Muscle layer of duodenum (tissue), 2 donors: ENCODE results near the gene PTPRCAP.

Experiments used
- H3K27ac ChIP-seq: one replicate; pipeline ENCODE4 v1.7.0; 2013; ENCODE audit warnings: mild to moderate bottlenecking, low read length
- H3K27me3 ChIP-seq: one replicate; pipeline ENCODE4 v1.7.0; 2013; ENCODE audit warnings: low read depth, mild to moderate bottlenecking, control low read depth, low read length
- H3K36me3 ChIP-seq, 2 donors: one replicate each; pipeline ENCODE4 v1.7.0; 2013; ENCODE audit warnings: low read length in 2 of 2, control low read depth in 1 of 2, mild to moderate bottlenecking in 1 of 2; ENCODE audit not compliant: insufficient read depth in 2 of 2, control insufficient read depth in 1 of 2
- H3K4me1 ChIP-seq, 2 donors: one replicate each; pipeline ENCODE4 v1.7.0; 2013; ENCODE audit warnings: low read length in 2 of 2, mild to moderate bottlenecking in 2 of 2, control low read depth in 1 of 2, moderate library complexity in 1 of 2; ENCODE audit not compliant: insufficient read depth in 2 of 2, control insufficient read depth in 1 of 2
- H3K4me3 ChIP-seq, 2 donors: one replicate each; pipeline ENCODE4 v1.7.0; 2013; ENCODE audit warnings: low read length in 2 of 2, low read depth in 1 of 2, mild to moderate bottlenecking in 1 of 2
- H3K9me3 ChIP-seq, 2 donors: one replicate each; pipeline ENCODE4 v1.7.0; 2013; ENCODE audit warnings: low read length in 2 of 2, control low read depth in 1 of 2, mild to moderate bottlenecking in 1 of 2; ENCODE audit not compliant: control insufficient read depth in 1 of 2
- donor health status: healthy.

The PTPRCAP gene

DNA sequence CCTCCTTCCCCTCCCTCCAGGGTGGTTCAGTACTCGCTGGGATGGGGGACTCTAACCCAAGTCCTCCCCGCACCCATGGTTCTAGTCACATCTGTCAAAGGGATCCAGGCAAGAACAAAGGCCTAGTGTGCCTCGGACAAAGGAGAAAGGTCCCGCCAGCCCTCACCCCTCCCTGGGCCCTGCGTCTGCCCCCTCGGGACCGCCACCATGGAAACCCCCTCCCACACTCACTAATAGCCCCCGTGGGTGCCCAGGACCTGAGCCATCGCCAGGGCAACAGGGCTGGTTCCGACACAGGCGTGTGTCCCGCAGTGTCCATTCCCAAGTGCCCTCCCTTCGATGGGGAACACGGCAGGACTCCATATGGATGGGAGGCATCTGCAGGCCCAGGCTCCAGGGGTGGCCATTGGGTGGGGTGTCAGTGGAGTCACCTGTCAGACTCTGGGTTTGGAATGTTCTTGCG lies 27.1 kb downstream of the PTPRCAP start:
- H3K4me1 ChIP-seq, result peaks cover 0 to 23% of the 10 kb centered on the region in 2 donors
- peaks cover 7% of the 10 kb centered on the region for H3K27me3 ChIP-seq
- no peak overlapping the region for H3K27ac ChIP-seq
- no peak overlapping the region for H3K4me3 ChIP-seq
- no peaks in the 10 kb centered on the region for H3K9me3 ChIP-seq
- H3K36me3 ChIP-seq, result no peaks in the 10 kb centered on the region

GRCh38 chr11:67409781-67410368 lies 27.6 kb downstream of the PTPRCAP start:
- H3K27ac ChIP-seq, result no peak overlapping the region

DNA sequence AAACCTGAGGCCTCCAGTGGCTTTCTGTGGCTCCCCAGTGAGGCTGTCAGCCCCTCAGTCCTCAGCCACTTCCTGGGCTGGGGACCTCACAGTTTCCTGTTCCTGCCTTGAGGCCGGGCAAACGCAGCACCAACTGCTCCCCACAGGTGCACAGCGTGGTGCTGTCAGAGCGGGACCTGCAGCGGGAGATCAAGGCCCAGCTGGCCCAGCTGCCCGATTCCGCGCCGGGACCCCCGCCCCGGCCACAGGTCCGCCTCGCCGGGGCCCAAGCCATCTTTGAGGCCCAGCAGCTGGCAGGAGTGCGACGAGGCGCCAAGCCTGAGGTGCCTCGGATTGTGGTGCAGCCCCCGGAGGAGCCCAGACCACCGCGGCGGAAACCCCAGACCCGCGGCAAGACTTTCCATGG lies 28.2 kb downstream of the PTPRCAP start:
- Histone ChIP-seq H3K36me3 (no peaks in the 10 kb centered on the region), H3K27me3 (peaks cover 7% of the 10 kb centered on the region), H3K4me3 (no peak overlapping the region), H3K9me3 (no peaks in the 10 kb centered on the region), H3K4me1 (peaks cover 0 to 17% of the 10 kb centered on the region in 2 donors), H3K27ac (no peak overlapping the region)

More at GRCh38 chr11:67409781-67410368, 27.6 kb downstream of the PTPRCAP start:
- Histone ChIP-seq H3K27me3 (peaks cover 7% of the 10 kb centered on the region), H3K36me3 (no peaks in the 10 kb centered on the region), H3K4me1 (peaks cover 0 to 18% of the 10 kb centered on the region in 2 donors), H3K9me3 (no peaks in the 10 kb centered on the region), H3K4me3 (no peak overlapping the region)

- Histone ChIP-seq H3K36me3 (no peaks in the 10 kb centered on the region), H3K27me3 (peaks cover 7% of the 10 kb centered on the region), H3K4me1 (peaks cover 0 to 17% of the 10 kb centered on the region in 2 donors), H3K27ac (no peak overlapping the region), H3K9me3 (no peaks in the 10 kb centered on the region), H3K4me3 (no peak overlapping the region)
Measured at GRCh38 chr11:67408437-67409200, 28.9 kb downstream of the PTPRCAP start.

GRCh38 chr11:67407688-67408163 lies 29.8 kb downstream of the PTPRCAP start:
- Histone ChIP-seq H3K27me3 (peaks cover 4% of the 10 kb centered on the region), H3K9me3 (no peaks in the 10 kb centered on the region), H3K4me3 (no peak overlapping the region), H3K27ac (no peak overlapping the region), H3K36me3 (no peaks in the 10 kb centered on the region), H3K4me1 (peaks cover 0 to 20% of the 10 kb centered on the region in 2 donors)

GRCh38 chr11:67406969-67407687 lies 30.4 kb downstream of the PTPRCAP start:
- no peak overlapping the region for H3K27ac ChIP-seq
- H3K27me3 ChIP-seq, result no peaks in the 10 kb centered on the region
- H3K4me1 ChIP-seq, result peaks cover 0 to 23% of the 10 kb centered on the region in 2 donors
- no peak overlapping the region for H3K4me3 ChIP-seq
- no peaks in the 10 kb centered on the region for H3K9me3 ChIP-seq
- no peaks in the 10 kb centered on the region for H3K36me3 ChIP-seq

- Histone ChIP-seq H3K9me3 (no peaks in the 10 kb centered on the region), H3K27me3 (no peaks in the 10 kb centered on the region), H3K36me3 (no peaks in the 10 kb centered on the region), H3K4me1 (peaks cover 0 to 25% of the 10 kb centered on the region in 2 donors), H3K4me3 (no peak overlapping the region), H3K27ac (no peak overlapping the region)
Measured at GRCh38 chr11:67406420-67406968, 31.0 kb downstream of the PTPRCAP start.

DNA sequence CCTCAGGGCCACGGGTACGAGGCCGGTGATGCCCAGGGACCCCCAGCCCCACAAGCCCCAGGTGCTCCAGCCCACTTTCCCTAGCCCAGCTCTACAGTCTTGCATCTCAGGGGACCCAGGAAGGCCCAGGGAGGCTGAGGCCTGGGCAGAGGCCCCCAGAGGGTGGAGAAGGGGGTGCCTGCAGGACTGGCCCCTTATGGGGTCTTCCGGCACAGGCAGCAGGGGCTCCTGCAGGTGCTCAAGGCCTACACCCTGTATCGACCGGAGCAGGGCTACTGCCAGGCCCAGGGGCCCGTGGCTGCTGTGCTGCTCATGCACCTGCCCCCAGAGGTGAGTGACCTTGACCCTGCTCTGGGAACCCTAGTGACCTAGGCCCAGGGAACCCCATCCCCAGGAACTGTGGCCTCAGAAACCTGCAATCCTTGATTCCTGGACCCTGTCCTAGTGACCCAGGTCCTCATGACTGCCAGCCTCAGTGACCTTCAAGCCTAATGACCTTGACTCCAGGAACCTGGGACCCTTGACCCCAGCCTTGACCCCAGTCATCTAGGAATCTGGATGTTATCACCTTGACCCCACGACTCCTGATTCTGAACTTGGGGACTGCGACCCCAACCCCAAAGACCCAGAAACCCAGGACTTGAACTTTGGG lies 31.7 kb downstream of the PTPRCAP start:
- Histone ChIP-seq H3K4me1 (peaks cover under 1 to 26% of the 10 kb centered on the region in 2 donors), H3K27ac (no peak overlapping the region), H3K27me3 (no peaks in the 10 kb centered on the region)

GRCh38 chr11:67405196-67405567 lies 32.3 kb downstream of the PTPRCAP start:
- H3K4me1 ChIP-seq, result peaks cover 5 to 31% of the 10 kb centered on the region in 2 donors
- H3K9me3 ChIP-seq, result no peaks in the 10 kb centered on the region
- H3K27me3 ChIP-seq, result no peaks in the 10 kb centered on the region
- no peaks in the 10 kb centered on the region for H3K36me3 ChIP-seq
- H3K4me3 ChIP-seq, result peak overlapping the region in 1 of 2 donors; percentile 9
- H3K27ac ChIP-seq, result no peak overlapping the region

More for the DNA sequence above, 31.7 kb downstream of the PTPRCAP start:
- Histone ChIP-seq H3K9me3 (no peaks in the 10 kb centered on the region), H3K4me3 (no peak overlapping the region), H3K36me3 (no peaks in the 10 kb centered on the region)

- no peak overlapping the region for H3K27ac ChIP-seq
- peaks cover 5 to 29% of the 10 kb centered on the region in 2 donors for H3K4me1 ChIP-seq
- H3K36me3 ChIP-seq, result no peaks in the 10 kb centered on the region
- no peaks in the 10 kb centered on the region for H3K27me3 ChIP-seq
- peak overlapping the region; percentile 9 to 37 for H3K4me3 ChIP-seq
- H3K9me3 ChIP-seq, result no peaks in the 10 kb centered on the region
Measured at GRCh38 chr11:67404515-67405195, 32.8 kb downstream of the PTPRCAP start.
